ENCODE data around the gene CRYL1. TPM values are rescaled to one million over a fixed set of nuclear protein-coding genes. Genes with fewer than 3 reads are reported as not detected.

CRYL1 gene
- total and polyA plus RNA-seq, 2 donors (not counting 1 experiment from before 2014, with no cell fraction given), result 6.5 to 15.1 TPM

DNA sequence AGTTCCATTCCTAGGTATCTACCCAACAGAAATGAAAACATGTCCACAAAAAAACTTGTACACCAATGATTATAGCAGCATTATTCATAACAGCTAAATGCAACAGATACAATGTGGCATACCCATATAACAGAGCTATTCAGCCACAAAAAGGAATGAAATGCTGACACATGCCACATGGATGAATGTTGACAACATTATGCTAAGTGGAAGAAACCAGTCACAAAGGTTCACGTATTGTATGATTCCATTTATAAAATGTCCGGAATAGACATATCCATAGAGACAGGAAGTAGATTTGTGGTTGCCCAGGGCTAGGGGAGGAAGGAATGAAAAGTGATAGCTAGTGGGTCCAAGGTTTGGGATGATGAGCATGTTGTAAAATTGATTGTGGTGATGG lies 10.8 kb downstream of the CRYL1 start:
- no peak overlapping the region for H3K4me3 ChIP-seq (ENCODE audit: control extremely low read depth in 1 of 5, extremely low read depth in 1 of 5, insufficient read depth in 1 of 5, low read depth in 2 of 5, low read length in 4 of 5)
- DNase-seq (no peak), ATAC-seq (ENCODE audit: low read depth) (no peak)
- H3K36me3 ChIP-seq (replicated peaks in 1 of 2; ENCODE audit: control extremely low read depth in 1 of 2, control insufficient read depth in 1 of 2, extremely low read depth in 1 of 2, insufficient read depth in 2 of 2, low read length in 1 of 2), result peaks cover 0 to 5% of the 10 kb centered on the region in 2 experiments
- H3K27me3 Mint-ChIP-seq, result no peaks in the 10 kb centered on the region
- POLR2A ChIA-PET, result no interaction called here
- H3K9me3 Mint-ChIP-seq (ENCODE audit: insufficient read depth), result no peaks in the 10 kb centered on the region
- TF ChIP-seq EZH2 (IDR thresholded peaks at IDR 0.05; ENCODE audit: borderline replicate concordance, insufficient read depth, low read depth, low read length, poor library complexity, severe bottlenecking) (no peak), CTCF (IDR thresholded peaks at IDR 0.05) (no peak)
- WGBS (ENCODE audit: insufficient coverage), result 83% methylated on average over 1 of the region's 2 CpGs
- no peak overlapping the region for H3K9ac ChIP-seq (ENCODE audit: low read length)
- no peak overlapping the region for H2AFZ ChIP-seq (ENCODE audit: insufficient read depth, low read depth, low read length, poor library complexity, severe bottlenecking)
- H3K9me3 ChIP-seq (ENCODE audit: control extremely low read depth in 1 of 3, control insufficient read depth in 2 of 3, insufficient read depth in 1 of 3, low read length in 2 of 3), result no peaks in the 10 kb centered on the region
- H3K4me1 ChIP-seq (ENCODE audit: control insufficient read depth in 2 of 2, insufficient read depth in 2 of 2, low read length in 2 of 2), result no peaks in the 10 kb centered on the region
- CTCF ChIA-PET, result no interaction called here
- peaks cover under 1% of the 10 kb centered on the region for H3K4me1 Mint-ChIP-seq
- no peaks in the 10 kb centered on the region for H4K20me1 ChIP-seq (ENCODE audit: control insufficient read depth, insufficient read depth, low read length, poor library complexity, severe bottlenecking)
- no peak overlapping the region for H3K27ac Mint-ChIP-seq
- no peaks in the 10 kb centered on the region for H3K79me2 ChIP-seq (ENCODE audit: control insufficient read depth, insufficient read depth, low read length)
- no peak overlapping the region for H3K27ac ChIP-seq (ENCODE audit: low read length in 2 of 2)
- no peak overlapping the region for H3K4me2 ChIP-seq (replicated peaks; ENCODE audit: low read depth, low read length, poor library complexity, severe bottlenecking)
- no peak overlapping the region for H3K4me3 Mint-ChIP-seq
- H3K27me3 ChIP-seq (replicated peaks in 1 of 4; ENCODE audit: control extremely low read depth in 1 of 4, control insufficient read depth in 3 of 4, insufficient read depth in 4 of 4, low read length in 3 of 4), result no peaks in the 10 kb centered on the region
- intact Hi-C loops (cut with micrococcal nuclease), result no loop called here

DNA sequence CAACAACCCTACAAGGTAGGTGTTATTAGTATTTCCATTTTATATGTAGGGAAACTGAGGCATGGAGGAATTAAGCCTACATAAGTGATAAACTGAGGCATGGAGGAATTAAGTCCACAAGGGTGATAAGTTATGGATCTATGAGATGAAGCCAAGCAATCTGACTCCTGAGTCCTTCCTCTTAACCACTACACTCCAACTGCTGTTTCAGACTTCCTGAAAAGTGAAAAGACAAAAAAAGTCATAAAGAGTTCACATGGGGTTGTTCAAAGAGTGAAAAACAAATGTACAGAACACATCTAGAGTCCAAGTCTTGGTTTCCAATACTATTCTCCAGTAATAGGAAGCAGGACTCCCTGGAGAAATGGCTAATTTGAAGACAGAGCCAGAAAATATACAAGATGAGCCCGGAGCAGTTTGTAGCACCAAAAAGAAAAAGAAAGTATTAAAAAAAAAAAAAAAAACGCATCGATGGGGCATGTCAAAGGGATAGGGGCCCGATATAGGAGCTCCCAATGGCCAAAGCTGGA lies 12.1 kb downstream of the CRYL1 start:
- no peaks in the 10 kb centered on the region for H3K27me3 Mint-ChIP-seq
- no peaks in the 10 kb centered on the region for H3K4me1 ChIP-seq (ENCODE audit: control insufficient read depth in 2 of 2, insufficient read depth in 2 of 2, low read length in 2 of 2)
- CTCF ChIA-PET, result no interaction called here
- H3K27ac Mint-ChIP-seq, result no peak overlapping the region
- TF ChIP-seq CTCF (IDR thresholded peaks at IDR 0.05) (no peak), EZH2 (IDR thresholded peaks at IDR 0.05; ENCODE audit: borderline replicate concordance, insufficient read depth, low read depth, low read length, poor library complexity, severe bottlenecking) (no peak)
- intact Hi-C loops (cut with micrococcal nuclease), result no loop called here
- no peaks in the 10 kb centered on the region for H3K27me3 ChIP-seq (replicated peaks in 1 of 4; ENCODE audit: control extremely low read depth in 1 of 4, control insufficient read depth in 3 of 4, insufficient read depth in 4 of 4, low read length in 3 of 4)
- POLR2A ChIA-PET, result no interaction called here
- no peaks in the 10 kb centered on the region for H4K20me1 ChIP-seq (ENCODE audit: control insufficient read depth, insufficient read depth, low read length, poor library complexity, severe bottlenecking)
- no peaks in the 10 kb centered on the region for H3K9me3 ChIP-seq (ENCODE audit: control extremely low read depth in 1 of 3, control insufficient read depth in 2 of 3, insufficient read depth in 1 of 3, low read length in 2 of 3)
- no peak overlapping the region for H2AFZ ChIP-seq (ENCODE audit: insufficient read depth, low read depth, low read length, poor library complexity, severe bottlenecking)
- ATAC-seq (ENCODE audit: low read depth) (no peak), DNase-seq (no peak)
- no peak overlapping the region for H3K9ac ChIP-seq (ENCODE audit: low read length)
- H3K79me2 ChIP-seq (ENCODE audit: control insufficient read depth, insufficient read depth, low read length), result no peaks in the 10 kb centered on the region
- H3K4me3 Mint-ChIP-seq, result no peak overlapping the region
- no peak overlapping the region for H3K27ac ChIP-seq (ENCODE audit: low read length in 2 of 2)
- no peak overlapping the region for H3K4me2 ChIP-seq (replicated peaks; ENCODE audit: low read depth, low read length, poor library complexity, severe bottlenecking)
- WGBS (ENCODE audit: insufficient coverage), result 86% methylated on average over 1 of the region's 4 CpGs
- H3K36me3 ChIP-seq (replicated peaks in 1 of 2; ENCODE audit: control extremely low read depth in 1 of 2, control insufficient read depth in 1 of 2, extremely low read depth in 1 of 2, insufficient read depth in 2 of 2, low read length in 1 of 2), result peaks cover 0 to 5% of the 10 kb centered on the region in 2 experiments
- H3K4me1 Mint-ChIP-seq, result no peaks in the 10 kb centered on the region
- H3K9me3 Mint-ChIP-seq (ENCODE audit: insufficient read depth), result no peaks in the 10 kb centered on the region
- H3K4me3 ChIP-seq (ENCODE audit: control extremely low read depth in 1 of 5, extremely low read depth in 1 of 5, insufficient read depth in 1 of 5, low read depth in 2 of 5, low read length in 4 of 5), result no peak overlapping the region
